OCI-LY1 (cell line): Measurements from ENCODE around the gene TMEM143.

Source experiments
- H2AFZ ChIP-seq: fragments of 200-600 bp; sonication (generic), shearing (Covaris generic); 2 replicates; pipeline ENCODE4 v1.6.0; 2014; ENCODE audit warnings: antibody characterized with exemption, mild to moderate bottlenecking, low read length
- H3F3A ChIP-seq: fragments of 200-600 bp; sonication (generic), shearing (Covaris generic); 2 replicates; pipeline ENCODE4 v1.6.0; 2014; ENCODE audit warnings: mild to moderate bottlenecking, antibody characterized with exemption, low read length, moderate library complexity; ENCODE audit not compliant: insufficient read depth
- H3K27ac ChIP-seq: fragments of 200-600 bp; sonication (generic); 2 replicates; pipeline ENCODE4 v1.5.1; 2014; ENCODE audit warnings: low read length, mixed run types, mild to moderate bottlenecking, low read depth; ENCODE audit not compliant: poor library complexity, severe bottlenecking
- H3K27me3 ChIP-seq: fragments of 200-600 bp; sonication (generic); 2 replicates; pipeline ENCODE4 v1.6.0; 2014; ENCODE audit warnings: antibody characterized with exemption, mild to moderate bottlenecking, low read length, moderate library complexity; ENCODE audit not compliant: insufficient read depth
- H3K36me3 ChIP-seq: fragments of 200-600 bp; sonication (generic); 2 replicates; pipeline ENCODE4 v1.6.1; 2014; ENCODE audit warnings: mild to moderate bottlenecking, antibody characterized with exemption, low read length, moderate library complexity, mixed read lengths; ENCODE audit not compliant: insufficient read depth
- H3K4me1 ChIP-seq: fragments of 200-600 bp; sonication (generic); 2 replicates; pipeline ENCODE4 v1.5.1; 2014; ENCODE audit warnings: mild to moderate bottlenecking, low read length, moderate library complexity; ENCODE audit not compliant: insufficient read depth, severe bottlenecking
- H3K4me2 ChIP-seq: fragments of 200-600 bp; sonication (generic), shearing (Covaris generic); 2 replicates; pipeline ENCODE4 v1.6.1; 2014; ENCODE audit warnings: low read length
- H3K4me3 ChIP-seq: fragments of 200-600 bp; sonication (generic); 2 replicates; pipeline ENCODE4 v1.5.1; 2014; ENCODE audit warnings: low read length, low read depth, mild to moderate bottlenecking, mixed read lengths; ENCODE audit not compliant: poor library complexity, severe bottlenecking
- H3K79me2 ChIP-seq: fragments of 200-600 bp; shearing (Covaris generic); 2 replicates; pipeline ENCODE4 v1.6.1; 2016; ENCODE audit warnings: mixed run types, low read length, mixed read lengths; ENCODE audit not compliant: insufficient read depth
- H3K9ac ChIP-seq: fragments of 200-600 bp; sonication (generic), shearing (Covaris generic); 2 replicates; pipeline ENCODE4 v1.6.1; 2014; ENCODE audit warnings: mild to moderate bottlenecking, low read length, mixed read lengths
- H3K9me2 ChIP-seq: fragments of 200-600 bp; sonication (generic), shearing (Covaris generic); 2 replicates; pipeline ENCODE4 v1.6.1; 2014; ENCODE audit warnings: low read depth, mild to moderate bottlenecking, low read length, mixed read lengths
- H3K9me3 ChIP-seq: fragments of 200-600 bp; shearing (Covaris generic); 2 replicates; pipeline ENCODE4 v1.6.1; 2014; ENCODE audit warnings: low read length, mixed read lengths
- H4K20me1 ChIP-seq: fragments of 200-600 bp; sonication (generic), shearing (Covaris generic); 2 replicates; pipeline ENCODE4 v1.6.0; 2016; ENCODE audit warnings: mild to moderate bottlenecking, low read length; ENCODE audit not compliant: insufficient read depth
- EZH2 ChIP-seq: fragments of 200-600 bp; sonication (generic), shearing (Covaris generic); IDR thresholded peaks from 2 replicates; pipeline ENCODE4 v1.8.0; 2017; ENCODE audit warnings: borderline replicate concordance, mixed run types, mild to moderate bottlenecking, antibody characterized with exemption, low read length, moderate library complexity, mixed read lengths
- TF ChIP-seq, protein P1 (sequence below): fragments of 200-600 bp; sonication (generic), shearing (Covaris generic); IDR thresholded peaks from 2 replicates; pipeline ENCODE4 v1.5.1; 2017; ENCODE audit warnings: mild to moderate bottlenecking, antibody characterized with exemption, low read length, moderate library complexity, mixed read lengths

TMEM143 gene

DNA sequence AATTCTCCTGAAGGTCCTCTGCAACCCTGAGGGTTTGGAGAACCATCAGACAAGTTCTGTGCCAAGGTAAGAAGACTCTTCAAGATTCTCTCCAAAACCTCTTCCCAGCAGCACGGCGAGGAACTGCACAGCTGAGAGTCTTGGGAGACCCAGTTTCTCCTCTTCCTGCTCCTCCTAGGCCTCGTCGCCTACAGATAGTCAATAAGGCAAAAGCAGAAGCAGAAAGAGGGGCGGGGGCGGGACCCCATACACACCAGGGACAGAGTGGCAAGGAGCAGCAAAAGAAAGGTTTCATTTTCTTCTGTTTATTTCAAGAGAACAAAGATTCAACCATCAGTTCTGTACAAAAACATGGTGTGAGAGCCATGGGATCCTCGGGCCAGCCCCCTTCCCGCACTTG, 18.5 kb upstream of the TMEM143 start:
- H3K27me3 ChIP-seq = no peaks in the 10 kb centered on the region
- H4K20me1 ChIP-seq = no peaks in the 10 kb centered on the region
- no peak overlapping the region for H2AFZ ChIP-seq
- TF ChIP-seq, protein P1, sequence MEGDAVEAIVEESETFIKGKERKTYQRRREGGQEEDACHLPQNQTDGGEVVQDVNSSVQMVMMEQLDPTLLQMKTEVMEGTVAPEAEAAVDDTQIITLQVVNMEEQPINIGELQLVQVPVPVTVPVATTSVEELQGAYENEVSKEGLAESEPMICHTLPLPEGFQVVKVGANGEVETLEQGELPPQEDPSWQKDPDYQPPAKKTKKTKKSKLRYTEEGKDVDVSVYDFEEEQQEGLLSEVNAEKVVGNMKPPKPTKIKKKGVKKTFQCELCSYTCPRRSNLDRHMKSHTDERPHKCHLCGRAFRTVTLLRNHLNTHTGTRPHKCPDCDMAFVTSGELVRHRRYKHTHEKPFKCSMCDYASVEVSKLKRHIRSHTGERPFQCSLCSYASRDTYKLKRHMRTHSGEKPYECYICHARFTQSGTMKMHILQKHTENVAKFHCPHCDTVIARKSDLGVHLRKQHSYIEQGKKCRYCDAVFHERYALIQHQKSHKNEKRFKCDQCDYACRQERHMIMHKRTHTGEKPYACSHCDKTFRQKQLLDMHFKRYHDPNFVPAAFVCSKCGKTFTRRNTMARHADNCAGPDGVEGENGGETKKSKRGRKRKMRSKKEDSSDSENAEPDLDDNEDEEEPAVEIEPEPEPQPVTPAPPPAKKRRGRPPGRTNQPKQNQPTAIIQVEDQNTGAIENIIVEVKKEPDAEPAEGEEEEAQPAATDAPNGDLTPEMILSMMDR = no peak
- no peak for TF ChIP-seq EZH2
- no peaks in the 10 kb centered on the region for H3K4me1 ChIP-seq
- no peak overlapping the region for H3K27ac ChIP-seq
- no peaks in the 10 kb centered on the region for H3K79me2 ChIP-seq
- no peak overlapping the region for H3K4me3 ChIP-seq
- H3K9me2 ChIP-seq = no peaks in the 10 kb centered on the region
- H3K9ac ChIP-seq = no peak overlapping the region
- no peaks in the 10 kb centered on the region for H3K9me3 ChIP-seq
- H3F3A ChIP-seq = no peaks in the 10 kb centered on the region
- H3K36me3 ChIP-seq = peaks cover 41% of the 10 kb centered on the region
- no peak overlapping the region for H3K4me2 ChIP-seq

DNA sequence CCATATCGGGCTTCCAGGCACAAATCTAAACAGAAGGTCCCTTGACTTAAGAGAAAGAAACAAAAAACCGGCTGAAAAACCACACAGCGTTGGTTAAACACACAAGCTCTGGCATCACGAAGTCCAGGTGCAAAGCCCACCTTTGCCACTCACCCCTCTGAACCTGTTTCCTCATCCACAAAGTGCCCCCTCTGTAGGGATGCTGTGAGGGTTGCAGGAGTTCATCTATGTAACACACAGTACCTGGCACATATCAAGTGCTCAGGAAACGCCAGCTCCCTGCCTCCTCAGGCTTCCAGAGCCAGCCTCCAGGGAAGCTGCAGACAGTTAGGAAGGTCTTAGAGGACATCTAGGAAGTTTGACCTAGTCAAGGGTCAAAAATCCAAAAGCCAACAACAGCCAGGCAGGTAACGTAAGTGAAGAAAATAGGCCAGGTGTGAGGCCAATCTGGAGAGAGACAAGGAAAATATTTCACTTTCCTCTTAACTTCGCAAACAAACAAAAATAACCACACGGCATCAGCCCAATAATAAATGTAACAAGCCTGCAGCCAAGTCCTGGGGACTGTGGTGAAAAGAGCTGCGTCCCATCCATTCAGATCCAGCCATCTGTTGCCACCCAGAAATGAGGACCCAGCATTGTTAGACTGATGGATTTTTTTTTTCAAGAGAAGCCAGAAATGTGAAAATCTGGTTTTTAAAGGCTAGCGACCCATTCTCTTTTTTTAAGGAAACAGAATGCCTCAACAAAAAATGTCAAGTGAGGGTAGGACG, 17.6 kb upstream of the TMEM143 start:
- Histone ChIP-seq H3K27ac (no peak overlapping the region), H3K27me3 (no peaks in the 10 kb centered on the region), H3K4me3 (no peak overlapping the region), H3K9me2 (no peaks in the 10 kb centered on the region), H3K4me1 (no peaks in the 10 kb centered on the region), H4K20me1 (no peaks in the 10 kb centered on the region), H3F3A (no peaks in the 10 kb centered on the region), H3K4me2 (no peak overlapping the region), H3K9me3 (no peaks in the 10 kb centered on the region), H3K9ac (no peak overlapping the region), H3K36me3 (peaks cover 37% of the 10 kb centered on the region), H3K79me2 (no peaks in the 10 kb centered on the region), H2AFZ (no peak overlapping the region)
- TF ChIP-seq EZH2 = no peak
- TF ChIP-seq, protein P1 = no peak

DNA sequence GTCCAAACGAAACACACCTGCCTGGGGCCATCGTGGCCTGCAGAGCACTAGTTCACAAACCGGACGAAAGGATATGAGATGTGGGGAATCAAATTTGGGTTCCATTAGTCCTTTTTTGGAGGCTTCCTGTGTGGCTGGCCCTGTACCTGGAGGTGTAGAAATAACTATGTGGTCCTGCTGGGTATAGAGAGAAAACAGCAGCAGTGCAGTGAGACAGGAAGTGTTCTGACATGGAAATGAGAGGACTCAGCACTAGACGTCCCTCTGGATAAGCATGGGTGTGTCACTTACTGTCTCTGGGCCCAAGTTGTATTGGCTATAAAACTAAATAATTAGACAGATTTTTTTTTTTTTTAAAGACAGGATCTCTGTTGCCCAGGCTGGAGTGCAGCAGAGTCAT, 15.3 kb upstream of the TMEM143 start:
- Histone ChIP-seq H3F3A (no peaks in the 10 kb centered on the region), H3K9me2 (no peaks in the 10 kb centered on the region), H3K4me1 (no peaks in the 10 kb centered on the region), H4K20me1 (no peaks in the 10 kb centered on the region), H2AFZ (no peak overlapping the region), H3K36me3 (peaks cover 20% of the 10 kb centered on the region), H3K27me3 (no peaks in the 10 kb centered on the region), H3K4me3 (no peak overlapping the region), H3K79me2 (no peaks in the 10 kb centered on the region), H3K27ac (no peak overlapping the region), H3K9ac (no peak overlapping the region), H3K4me2 (no peak overlapping the region), H3K9me3 (no peaks in the 10 kb centered on the region)
- no peak for TF ChIP-seq EZH2
- TF ChIP-seq, protein P1 = no peak
